Activated naive CD4-positive, alpha-beta T cell treated with anti-CD3 and anti-CD28 coated beads, Interleukin-2, amount 50 U/mL, for 16 hours (primary cell): ENCODE results near the gene BPIFB1.

Experiments
- DNase-seq: peaks from one replicate; pipeline ENCODE4 v3.0.0-alpha.2; 2020

BPIFB1 gene

DNA sequence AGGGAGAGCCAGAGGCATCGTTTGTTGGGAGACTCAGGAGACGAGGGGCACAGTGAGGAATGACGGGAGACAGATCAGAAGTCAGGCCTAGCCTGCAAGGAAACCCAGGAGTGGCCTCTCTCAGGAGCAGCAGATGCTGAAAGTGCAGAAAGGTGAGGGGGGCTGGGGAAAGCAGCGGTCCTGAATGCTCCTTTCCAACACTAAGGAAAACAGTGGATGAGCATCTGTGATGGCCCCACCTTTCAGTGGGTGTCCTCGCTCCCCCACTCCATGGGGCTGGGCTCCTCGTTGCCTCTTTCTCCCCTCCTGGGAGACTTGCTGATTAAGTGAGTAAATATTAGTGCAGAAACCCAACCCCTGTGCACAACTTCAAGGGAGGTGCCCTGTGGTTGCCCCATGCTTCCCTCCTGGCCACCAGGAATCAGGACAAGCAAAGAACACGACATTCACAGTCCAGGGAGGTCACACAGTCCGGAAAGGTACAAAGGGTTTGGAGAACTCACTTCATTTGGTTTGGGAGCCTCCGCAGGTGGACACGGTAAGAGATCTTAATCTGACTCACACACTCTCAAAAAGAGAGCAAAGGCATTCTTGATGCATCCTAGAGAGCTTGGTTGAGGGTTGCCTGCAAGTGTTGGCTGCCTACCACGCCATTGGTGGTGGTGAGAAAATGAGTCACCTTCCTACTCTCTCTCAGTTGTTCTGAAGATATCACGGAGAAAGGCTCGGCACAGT is 9.7 kb upstream of the BPIFB1 start:
- no peak for DNase-seq

DNA sequence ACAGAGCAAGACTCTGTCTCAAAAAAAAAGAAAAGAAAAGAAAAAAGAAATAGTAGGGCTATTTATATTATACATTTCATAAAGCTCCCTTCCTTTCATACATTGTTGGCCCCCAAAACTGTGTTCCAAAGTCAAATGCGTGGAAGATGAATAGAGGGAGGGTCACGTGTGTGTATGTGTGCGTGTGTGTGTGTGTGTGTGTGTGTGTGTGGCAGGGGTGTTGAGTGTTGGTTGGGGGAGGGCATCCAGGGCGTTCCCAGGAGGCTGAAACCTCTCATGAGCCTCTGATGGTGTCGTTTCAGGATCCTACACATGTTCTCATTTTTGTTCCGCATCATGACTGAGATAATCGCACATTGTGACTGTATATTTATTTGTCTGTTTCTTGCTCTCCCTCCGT is 7.8 kb upstream of the BPIFB1 start:
- DNase-seq = no peak

DNA sequence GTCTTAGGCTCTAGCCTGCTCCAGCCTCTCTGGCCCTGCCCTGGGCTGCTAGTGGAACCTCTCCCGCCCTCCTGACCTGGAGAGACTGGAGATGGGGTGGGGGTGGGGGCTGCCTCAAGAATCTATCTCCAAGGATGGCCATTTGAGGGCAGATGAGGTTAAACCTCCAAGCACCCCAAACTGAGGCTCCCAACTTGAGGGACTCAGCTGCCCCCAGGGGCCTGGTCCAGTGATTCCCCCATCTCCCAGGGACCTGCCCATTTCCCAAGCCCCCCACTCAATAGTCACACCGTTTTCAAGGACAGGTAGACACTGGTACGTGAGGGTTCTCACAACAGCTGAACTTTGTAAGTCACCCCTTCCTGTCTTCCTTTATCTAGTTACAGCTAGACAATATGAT is 7.1 kb upstream of the BPIFB1 start:
- DNase-seq = no peak

DNA sequence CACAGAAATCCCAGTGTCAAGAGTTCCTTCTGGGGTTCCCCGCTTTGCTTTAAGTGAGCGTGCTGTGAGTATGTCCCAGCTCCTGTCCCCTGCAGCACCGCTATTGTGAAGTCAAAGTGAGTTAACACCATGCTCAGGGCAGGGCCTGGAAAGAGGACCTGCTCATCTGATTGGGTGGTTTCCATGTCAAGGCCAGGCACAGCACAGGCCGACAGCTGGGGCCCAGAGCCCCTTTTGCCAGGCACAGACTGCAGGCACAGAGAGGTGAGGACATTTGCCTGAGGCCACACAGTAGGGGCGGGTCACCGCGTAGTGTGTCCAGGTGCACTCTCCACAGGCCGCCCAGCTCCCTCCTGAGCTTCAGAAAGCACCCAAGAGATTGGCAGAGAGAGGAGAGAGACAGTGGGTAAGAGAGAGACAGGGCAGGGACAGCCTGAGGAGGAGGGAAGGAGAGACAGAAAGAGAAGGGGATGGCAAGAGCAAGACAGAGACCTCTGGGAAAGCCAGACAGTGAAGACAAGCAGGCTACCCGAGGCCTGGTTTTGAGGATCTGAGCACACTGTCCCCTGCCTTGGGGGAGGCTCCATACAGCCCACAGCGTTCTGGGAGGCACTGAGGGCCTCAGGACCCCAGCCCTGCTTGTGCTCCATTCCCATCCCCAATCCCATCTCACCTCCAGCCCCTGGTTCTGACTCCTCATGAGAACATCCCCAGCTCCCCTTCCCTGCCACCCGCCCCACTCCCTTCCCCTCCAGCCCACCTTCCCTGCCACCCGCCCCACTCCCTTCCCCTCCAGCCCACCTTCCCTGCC is 6.5 kb upstream of the BPIFB1 start:
- no peak for DNase-seq

DNA sequence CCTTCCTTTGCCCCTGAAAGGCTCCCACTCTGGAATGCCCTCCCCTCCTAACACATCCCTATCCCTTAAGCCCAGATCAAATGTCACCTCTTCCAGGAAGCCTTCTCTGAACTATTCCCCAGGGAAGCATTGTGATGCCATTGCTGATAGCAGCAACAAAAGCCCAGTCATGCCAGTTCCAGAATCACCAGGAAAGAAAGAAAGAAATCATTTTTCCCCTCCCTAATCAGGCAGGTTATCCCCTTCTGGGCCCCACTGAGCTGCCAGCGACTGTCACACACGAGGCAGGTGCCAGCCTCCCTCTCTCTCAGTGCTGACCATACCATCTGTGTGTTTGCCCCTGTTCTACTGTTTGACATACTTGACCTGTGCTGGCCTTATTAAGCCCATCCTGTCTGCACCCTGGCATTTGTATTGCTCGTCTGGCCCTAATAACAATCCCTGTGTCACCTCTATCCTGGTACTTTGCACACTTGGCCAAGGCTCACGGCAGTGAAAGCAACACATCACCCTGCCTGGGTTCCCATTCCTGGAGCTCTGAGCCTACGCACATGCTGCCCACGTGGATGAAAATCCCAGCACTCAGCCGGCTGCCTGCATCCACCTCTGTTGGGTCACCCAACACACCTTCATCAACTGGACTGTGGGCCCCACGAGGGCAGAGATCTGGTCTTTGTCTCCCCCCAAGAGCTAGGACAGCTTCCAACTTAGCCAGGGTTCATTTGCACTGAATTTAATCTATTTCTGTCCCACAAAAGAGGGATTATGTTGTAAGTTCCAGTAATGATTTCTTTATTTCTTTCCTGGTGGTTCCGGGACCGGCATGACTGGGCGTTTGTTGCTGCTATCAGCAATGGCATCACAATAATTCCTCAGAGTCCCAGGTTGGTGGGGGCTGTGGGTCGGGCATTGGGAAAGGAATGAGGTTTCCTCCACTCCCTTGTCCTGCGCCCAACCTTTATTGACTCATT is 5.3 kb upstream of the BPIFB1 start:
- no peak for DNase-seq

DNA sequence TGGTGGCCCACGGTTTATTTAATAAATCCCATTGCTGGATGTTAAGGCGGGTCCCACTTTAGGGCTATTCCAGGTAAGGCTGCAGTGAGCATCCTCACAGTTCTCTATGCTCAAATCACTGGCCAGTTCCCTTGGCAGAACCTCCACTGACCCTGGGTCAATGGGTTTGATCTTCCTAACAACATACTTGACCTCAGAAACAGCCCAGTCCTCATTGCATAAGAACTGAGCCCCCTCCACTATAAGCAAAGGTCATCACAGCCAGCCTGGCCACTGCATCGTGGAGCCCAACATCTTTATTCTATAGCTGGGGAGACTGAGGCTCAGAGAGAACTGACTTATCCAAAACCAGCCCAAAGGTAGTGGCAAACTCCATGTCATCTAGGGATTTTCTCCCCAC is 4.3 kb upstream of the BPIFB1 start:
- DNase-seq = no peak

DNA sequence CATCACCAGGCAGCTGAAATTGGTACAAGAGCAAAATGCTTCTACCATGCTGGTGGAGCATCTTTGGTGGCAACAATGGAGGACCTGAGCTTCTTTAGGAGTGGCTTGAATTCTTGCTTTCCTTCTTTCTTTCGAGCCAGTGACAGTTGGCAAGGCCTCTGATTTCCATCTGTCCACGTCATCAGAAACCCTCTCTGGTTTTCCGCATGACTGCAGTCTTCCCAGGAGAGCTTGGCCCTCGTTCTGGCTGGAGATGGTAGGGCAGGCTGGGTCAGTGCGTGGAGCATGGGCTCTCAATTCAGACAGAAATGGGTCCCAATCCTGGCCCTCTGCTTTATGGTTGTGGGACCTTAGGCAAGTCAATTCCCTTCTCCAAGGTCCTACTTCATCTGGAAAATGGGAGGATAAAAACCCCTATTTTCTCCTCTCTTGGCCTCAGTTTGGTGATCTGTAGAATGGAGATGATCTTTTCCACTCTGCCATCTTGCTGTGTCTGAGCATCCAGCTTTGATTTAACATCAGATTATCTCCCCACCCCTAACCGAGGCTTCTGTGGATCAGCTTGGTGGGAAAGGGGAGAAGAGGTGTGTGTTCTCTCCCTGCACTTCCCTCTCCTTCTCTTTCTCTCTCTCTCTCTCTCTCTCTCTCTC is 3.6 kb upstream of the BPIFB1 start:
- no peak for DNase-seq

DNA sequence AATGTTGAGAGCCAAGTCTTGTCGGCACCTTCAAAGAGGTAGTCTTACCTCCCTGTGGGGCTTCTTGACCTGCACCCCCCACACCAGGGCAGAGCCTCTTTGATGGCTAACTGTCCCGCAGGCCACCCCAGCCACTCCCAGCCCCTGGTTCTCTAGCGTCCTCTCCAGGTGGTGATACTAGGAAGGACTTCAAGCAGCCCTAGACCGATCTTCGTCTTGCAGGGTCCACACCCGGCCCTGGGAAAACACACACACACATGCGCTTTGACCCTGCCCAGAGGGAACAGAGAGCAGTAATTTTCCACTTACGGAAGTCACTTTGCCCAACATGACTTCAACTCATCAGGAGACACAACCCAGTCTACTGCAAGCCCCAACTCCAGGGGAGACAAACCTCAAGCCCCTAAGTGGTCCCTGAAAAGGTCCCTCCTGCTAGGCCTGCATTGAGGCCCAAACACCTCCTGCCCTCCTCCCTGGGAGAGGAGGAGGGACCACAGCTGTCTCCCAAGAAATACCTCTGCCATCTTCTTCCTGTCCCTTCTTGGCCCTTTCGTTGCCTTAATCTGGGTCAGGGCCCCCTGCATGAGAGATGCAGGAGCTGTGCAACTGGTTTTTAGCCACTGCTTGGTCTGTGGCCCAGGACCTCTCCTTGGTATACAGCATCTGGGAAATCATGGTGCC is 2.9 kb upstream of the BPIFB1 start:
- DNase-seq = no peak

DNA sequence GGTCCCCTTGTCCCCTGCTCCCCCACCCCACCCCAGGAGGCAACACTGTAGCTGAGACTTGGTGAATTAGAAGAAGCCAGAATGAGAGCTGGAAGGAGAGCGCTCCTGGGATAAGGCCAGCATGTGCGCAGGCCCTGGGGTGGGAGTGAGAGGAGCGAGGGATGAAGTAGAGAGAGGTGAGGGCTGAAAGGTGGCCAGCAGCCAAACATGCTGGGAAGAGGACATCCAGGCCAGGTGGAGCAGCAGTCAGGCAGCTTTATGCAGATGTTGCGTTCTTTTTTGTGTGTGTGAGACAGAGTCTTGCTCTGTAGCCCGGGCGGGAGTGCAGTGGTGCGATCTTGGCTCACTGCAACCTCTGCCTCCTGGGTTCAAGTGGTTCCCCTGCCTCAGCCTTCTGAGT is 2.2 kb upstream of the BPIFB1 start:
- no peak for DNase-seq

DNA sequence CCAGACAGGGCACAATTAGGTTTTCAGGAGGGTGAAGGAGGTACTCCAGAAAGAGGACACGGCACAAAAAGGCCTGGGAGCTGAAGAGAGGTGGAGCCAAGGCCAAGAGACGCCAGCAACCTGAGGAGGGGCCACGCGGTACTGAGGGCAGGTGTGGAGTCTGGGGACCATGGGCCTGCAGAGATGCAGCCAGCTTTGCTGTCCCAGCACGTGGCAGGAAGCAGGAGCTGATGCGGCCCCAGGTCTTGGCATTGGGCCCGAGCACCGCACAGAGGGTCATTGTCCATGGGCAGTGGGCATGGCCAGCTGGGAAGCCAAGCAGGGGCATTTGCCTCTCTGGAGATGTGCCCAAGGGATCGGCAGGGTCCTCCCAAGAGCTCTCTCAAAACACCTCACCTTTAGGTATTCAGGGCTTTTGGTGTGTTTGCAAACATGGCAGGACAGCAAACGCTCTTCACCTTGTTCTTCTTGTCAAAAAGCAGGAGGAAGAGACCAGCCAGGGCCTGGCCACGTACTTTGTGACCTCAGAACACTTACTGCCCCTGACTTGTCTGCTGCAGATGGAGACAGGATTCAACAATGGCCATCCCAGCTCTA is 1.4 kb upstream of the BPIFB1 start:
- DNase-seq = no peak

DNA sequence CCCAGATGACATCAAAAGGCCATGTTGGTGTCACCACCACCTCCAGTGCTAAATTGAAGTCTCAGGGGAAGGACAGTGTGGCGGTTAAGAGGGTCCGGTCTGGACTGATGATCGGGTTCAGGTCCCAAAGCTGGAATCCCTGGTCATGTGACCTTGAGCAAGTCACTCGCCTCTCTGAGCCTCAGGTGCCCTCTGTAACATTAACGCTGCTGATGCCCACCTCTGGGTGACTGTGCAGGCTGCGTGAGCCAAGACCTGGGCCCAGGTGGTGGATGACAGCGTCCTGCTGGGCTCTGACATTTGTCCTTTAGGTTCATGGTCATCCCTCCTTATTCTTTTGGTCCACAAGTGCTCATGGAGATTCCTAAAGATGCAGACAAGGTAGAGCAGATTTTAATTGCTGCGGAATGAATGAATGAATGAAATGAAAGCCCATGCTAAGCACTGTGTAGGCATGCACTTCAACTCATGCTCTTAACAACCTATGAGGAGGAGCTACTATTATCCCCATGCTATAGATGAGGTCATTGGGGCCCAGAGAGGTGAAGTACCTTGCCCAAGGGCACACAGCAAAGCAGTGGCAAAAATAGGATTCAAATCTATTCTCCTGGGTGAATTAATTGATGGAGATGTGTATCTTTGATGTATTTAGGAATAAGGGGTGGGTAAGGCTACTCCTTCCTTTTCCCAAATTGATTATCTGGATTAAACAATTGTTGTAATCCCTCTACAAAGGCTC is 649 bp upstream of the BPIFB1 start:
- DNase-seq = no peak

DNA sequence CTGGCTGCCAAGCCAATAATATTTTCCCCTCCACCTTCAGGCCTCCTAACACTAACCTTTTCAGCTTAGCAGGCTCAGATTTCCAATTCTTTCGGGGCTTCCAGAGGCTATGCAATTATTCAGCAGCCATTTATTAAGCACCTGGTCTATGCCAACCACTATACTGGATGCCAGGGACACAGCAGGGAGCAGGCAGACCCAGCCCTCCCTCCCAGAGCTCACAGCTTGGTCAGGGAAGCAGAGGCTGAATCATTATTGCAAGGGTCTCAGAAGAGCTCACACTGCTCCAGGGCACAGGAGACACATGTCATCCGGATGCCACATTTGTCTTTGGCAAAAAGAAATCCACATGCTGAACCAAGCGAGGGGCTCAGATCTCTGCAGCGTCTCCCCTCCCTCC is 1.3 kb downstream of the BPIFB1 start:
- DNase-seq = no peak

DNA sequence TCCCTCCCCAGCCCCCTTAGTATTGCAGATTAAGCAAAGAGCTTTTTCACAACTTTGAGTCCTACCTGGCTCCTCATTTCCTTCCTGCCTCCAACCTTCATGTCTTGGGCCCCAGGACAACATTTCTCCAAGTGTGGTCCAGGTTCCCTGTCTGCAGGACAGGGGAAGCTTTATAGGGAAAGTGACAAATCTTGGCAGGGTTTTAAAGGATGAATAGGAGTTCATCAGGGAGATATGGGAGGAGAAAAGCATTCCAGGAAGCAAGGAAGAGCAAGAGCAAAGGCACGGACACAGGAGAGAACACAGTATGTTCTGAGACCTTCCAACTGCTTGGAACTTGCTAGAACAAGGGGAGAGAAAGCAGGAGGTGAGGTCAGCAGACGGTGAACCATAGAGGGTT is 1.9 kb downstream of the BPIFB1 start:
- no peak for DNase-seq

DNA sequence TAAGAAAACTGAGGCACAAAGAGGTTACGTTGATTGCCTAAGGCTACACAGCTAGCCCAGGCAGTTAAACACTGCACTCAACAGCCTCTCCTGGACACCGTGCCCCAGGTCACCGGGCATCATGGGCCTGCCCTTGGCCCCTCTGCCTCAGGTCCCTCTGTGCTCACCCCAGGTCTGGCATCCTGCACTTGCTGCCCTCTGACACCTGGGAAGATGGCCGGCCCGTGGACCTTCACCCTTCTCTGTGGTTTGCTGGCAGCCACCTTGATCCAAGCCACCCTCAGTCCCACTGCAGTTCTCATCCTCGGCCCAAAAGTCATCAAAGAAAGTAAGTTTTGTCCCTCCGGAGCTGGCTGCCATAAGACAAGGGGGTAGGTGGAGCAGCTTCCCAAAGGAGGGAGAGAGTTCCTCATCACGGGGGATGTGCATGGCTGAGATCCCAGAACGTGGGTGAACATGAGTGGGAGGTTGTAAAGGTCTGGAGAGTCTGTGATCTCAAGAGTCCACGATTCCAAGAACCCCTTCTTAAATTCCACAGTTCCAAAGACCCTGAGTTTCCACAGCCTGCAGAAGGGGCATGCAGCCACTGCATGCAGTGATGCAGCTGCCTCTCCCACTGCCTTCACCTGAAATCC is 3.0 kb downstream of the BPIFB1 start:
- no peak for DNase-seq

DNA sequence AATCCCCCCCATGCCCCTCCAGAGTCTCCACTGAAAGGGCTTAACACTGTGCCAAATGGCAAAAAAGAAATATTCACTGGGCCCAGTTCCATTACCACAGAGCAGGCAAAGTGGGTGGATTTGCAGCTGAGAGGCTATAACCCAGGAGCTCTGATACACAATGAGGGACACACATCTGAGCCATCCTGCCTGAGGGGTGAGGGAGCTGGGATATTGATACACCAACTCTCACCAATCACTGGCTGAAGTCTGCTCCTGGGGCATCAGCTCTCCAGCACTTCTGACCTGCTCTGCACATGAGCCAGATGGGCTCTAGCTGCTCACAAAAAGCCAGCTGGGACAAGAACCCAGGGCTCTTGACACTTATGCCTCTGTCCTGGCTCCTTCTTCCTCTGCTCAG is 4.9 kb downstream of the BPIFB1 start:
- DNase-seq = no peak

DNA sequence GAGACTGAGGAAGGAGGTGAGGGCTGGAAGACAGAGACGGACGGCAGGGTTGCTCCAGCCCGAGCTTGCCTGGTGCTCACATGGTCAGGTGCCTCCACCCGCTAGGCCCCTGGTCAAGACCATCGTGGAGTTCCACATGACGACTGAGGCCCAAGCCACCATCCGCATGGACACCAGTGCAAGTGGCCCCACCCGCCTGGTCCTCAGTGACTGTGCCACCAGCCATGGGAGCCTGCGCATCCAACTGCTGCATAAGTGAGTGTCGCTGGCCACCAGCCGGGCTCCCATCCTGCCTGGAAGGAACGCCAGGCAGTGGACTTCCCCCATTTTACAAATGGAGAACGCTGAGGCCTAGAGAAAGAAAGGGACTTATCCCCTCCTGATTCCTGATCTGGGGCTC is 7.8 kb downstream of the BPIFB1 start:
- DNase-seq = no peak

DNA sequence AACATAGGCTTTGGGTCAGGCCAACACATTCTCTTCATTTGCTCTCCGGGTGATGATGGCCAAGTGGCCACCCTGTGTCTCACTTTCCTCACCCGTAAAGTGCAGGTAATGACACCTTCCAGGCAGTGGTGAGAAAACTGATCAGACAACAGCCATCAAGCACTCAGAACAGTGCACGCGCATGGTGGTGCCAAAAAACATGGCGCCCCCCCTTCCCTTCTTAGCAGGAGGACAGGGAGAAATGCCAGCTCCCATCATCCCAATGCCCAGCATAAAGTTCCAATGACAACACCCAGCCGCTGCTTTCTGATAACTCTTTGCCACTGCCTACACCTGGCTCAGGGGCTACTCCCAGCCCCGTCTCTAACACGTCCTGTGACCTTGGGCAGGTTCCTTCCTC is 8.4 kb downstream of the BPIFB1 start:
- no peak for DNase-seq

DNA sequence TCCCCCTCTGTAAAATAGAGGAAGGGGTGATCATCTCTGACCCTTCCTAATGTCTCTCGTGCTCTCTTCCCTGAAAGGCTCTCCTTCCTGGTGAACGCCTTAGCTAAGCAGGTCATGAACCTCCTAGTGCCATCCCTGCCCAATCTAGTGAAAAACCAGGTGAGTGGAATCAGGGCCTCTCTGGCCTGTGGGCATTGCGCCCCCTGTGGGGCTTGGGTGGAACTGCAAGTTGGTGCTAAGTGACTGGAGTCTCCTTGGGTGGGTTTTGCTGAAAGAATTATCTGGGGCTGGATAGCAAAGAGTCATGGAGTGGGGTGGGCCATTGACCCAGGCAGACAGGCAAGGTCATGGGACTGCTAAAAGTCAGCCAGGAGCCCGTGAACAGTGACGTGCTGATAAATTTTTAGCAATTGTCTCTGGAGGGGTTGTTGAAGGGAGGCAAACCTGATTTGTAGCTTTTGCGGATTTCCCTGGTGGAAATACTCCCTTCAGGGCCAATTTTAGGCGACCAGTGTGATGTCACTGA is 8.9 kb downstream of the BPIFB1 start:
- DNase-seq = peak; percentile 68

DNA sequence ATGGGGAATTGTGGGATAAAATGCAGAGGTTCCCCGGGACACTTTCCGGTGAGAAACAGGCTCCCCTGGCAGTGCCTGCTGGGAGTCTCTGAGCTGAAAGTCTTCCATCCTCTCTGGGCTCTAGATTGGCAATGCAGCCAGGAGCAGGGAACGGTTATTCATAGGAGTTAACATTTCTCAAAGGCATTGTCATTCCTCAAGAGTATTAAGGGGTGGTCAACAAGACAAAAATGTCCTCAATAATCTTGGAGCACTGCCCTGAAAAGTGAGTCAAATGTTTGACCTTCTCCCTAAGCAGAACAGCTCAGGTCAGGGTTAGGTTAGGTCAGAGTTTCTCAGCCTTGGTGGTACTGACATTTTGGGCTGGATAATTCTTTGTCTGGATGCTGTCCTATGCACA is 13.2 kb downstream of the BPIFB1 start:
- no peak for DNase-seq

DNA sequence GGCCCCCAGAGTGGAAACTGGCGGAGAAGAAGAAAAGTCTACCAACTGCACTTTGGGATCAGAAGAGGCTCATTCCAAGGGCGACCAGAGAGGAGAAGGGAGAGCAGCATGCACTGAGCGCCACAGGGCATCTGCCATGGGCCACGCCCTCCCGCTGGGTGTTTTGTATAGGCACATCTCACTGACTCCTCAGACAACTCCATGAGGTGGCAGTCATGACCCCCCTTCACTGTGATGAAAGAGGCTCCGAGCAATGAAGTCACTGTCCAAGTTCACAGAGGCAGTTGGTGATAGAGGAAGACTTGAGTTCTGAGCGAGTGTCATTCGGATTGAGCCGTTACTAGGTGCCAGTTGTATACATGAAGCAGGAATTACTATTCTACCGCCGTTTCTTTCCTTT is 15.4 kb downstream of the BPIFB1 start:
- DNase-seq = no peak
